ENCODE measurements around the gene TGM1.

The TGM1 gene

GRCh38 chr14:24292118-24292807 lies 29.3 kb upstream of the TGM1 start:
- no peak for TF ChIP-seq CTCF (IDR thresholded peaks at IDR 0.05; ENCODE audit: control insufficient read depth, insufficient read depth, low read depth, low read length, missing control alignments)
- DNase-seq (ENCODE audit: low read depth) = no peak
- H3K4me3 ChIP-seq (ENCODE audit: control insufficient read depth, low read depth, low read length) = no peak overlapping the region

DNA sequence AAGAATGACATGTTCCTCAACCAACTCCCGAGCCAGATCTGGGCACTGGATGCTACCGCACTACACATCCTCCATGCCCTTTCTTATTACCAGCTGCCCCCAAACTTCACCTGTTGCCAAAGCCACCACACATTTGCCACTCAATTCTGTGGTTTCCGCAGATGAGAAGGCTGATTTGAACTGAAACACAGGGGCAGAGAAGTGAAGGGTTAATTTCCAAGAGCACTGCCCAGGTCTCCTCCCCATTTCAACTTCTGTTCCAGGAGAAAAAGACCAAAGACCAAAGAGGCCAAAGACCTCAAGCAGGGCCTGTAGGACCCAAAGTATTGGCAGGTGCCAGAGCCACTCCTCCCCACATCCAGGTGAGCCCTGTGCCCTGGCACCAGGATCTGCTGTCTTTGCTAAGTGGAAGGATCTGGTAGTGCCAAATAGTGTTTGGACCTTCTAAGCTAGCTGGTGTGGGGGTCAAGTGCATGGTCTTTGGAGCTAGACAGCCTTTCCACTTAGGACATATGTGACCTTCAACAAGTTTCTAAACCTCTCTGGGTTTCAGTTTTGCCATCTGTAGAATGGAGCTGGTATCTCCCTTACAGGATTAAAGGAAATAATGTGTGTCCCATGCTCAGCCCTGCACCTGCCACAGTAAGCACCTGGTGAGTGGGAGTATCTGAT lies 28.6 kb upstream of the TGM1 start:
- DNase-seq (ENCODE audit: low read depth) = no peak
- TF ChIP-seq CTCF (IDR thresholded peaks at IDR 0.05; ENCODE audit: control insufficient read depth, insufficient read depth, low read depth, low read length, missing control alignments) = no peak
- no peak overlapping the region for H3K4me3 ChIP-seq (ENCODE audit: control insufficient read depth, low read depth, low read length)

DNA sequence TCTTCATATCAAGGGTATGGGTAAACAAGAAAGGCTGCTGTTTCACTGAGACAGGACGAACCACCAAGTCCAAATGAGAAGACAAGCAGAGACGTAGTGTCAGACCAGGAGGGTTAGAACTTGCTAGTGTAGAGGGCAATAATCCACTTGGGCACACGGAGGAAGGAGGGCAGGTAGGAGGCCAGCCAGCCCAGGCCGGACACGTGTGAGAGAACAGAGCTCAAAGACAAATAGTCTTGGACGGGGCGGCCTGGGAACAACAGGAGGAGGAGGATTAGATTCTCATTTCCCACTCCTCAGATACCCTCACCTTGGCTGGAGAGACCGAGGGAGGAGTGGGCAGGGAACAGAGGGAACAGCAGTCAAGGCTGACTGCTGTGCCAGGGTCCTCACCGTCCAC lies 27.8 kb upstream of the TGM1 start:
- no peak overlapping the region for H3K4me3 ChIP-seq (ENCODE audit: control insufficient read depth, low read depth, low read length)
- no peak for TF ChIP-seq CTCF (IDR thresholded peaks at IDR 0.05; ENCODE audit: control insufficient read depth, insufficient read depth, low read depth, low read length, missing control alignments)
- no peak for DNase-seq (ENCODE audit: low read depth)

- no peak overlapping the region for H3K4me3 ChIP-seq (ENCODE audit: control insufficient read depth, low read depth, low read length)
- no peak for DNase-seq (ENCODE audit: low read depth)
- no peak for TF ChIP-seq CTCF (IDR thresholded peaks at IDR 0.05; ENCODE audit: control insufficient read depth, insufficient read depth, low read depth, low read length, missing control alignments)
Measured at GRCh38 chr14:24289649-24290280, 26.8 kb upstream of the TGM1 start.

DNA sequence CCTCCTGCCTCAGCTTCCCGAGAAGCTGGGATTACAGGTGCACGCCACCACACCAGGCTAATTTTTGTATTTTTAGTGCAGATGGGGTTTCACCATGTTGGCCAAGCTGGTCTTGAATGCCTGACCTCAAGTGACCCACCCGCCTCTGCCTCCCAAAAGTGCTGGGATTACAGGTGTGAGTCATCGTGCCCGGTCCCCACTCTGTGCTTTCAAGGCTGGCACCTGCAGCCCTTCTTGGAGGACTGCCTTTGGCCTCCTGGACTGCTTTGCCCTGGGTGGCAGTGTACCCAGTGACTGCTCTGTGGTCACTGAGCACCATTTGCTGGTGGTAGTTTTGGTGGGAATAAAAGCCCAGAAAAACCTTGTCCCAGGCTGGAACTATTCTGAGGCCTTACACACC lies 24.0 kb upstream of the TGM1 start:
- H3K4me3 ChIP-seq (ENCODE audit: control insufficient read depth, low read depth, low read length) = no peak overlapping the region
- DNase-seq (ENCODE audit: low read depth) = no peak
- no peak for TF ChIP-seq CTCF (IDR thresholded peaks at IDR 0.05; ENCODE audit: control insufficient read depth, insufficient read depth, low read depth, low read length, missing control alignments)

DNA sequence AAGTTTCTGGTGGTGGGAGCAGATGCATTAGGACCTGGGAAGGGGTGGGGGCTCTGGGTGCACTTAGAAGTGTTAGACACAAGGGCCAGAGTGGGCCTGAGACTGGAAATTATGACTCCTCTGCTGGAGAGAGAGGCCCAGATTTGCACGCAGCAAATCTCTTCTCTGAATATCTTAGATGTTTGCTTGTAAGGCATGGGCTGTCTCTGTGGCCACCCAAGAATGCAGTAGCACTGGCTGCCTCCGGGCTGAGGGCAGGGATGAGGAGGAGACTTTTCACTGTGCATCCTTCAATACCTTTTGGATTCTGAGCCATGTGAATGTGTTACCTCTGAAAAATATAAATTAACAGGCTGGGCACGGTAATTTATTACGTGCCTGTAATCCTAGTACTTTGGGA lies 22.4 kb upstream of the TGM1 start:
- no peak for DNase-seq (ENCODE audit: low read depth)
- TF ChIP-seq CTCF (IDR thresholded peaks at IDR 0.05; ENCODE audit: control insufficient read depth, insufficient read depth, low read depth, low read length, missing control alignments) = no peak
- H3K4me3 ChIP-seq (ENCODE audit: control insufficient read depth, low read depth, low read length) = no peak overlapping the region

All from AG09309 (cell line).